Measurements from ENCODE around the gene EML4.
"Not testable (repeated sequence)": the region's sequence is repeated elsewhere in the genome, so short reads cannot be mapped to it uniquely, and the experiment has no call there.

EML4 gene

GRCh38 chr2:42132966-42133641, 36.0 kb upstream of the EML4 start:
- H3K4me2 ChIP-seq (ENCODE audit: low read depth, low read length): peak overlapping the region; percentile 37; the same call in 1 of the 2 replicates
- H3K9me2 ChIP-seq (replicated peaks; ENCODE audit: insufficient read depth, low read length): no peaks in the 10 kb centered on the region
- H3K4me1 ChIP-seq (ENCODE audit: low read length): peaks cover 49% of the 10 kb centered on the region
- no peaks in the 10 kb centered on the region for H3K36me3 ChIP-seq (replicated peaks; ENCODE audit: insufficient read depth, low read length)
- no peak overlapping the region for H3K4me3 ChIP-seq (ENCODE audit: low read length)
- peaks cover 21% of the 10 kb centered on the region for H3F3A ChIP-seq (ENCODE audit: insufficient read depth, low read length)
- peak overlapping the region; percentile 33 for H3K9ac ChIP-seq (ENCODE audit: low read length)
- no peaks in the 10 kb centered on the region for H3K79me2 ChIP-seq (ENCODE audit: low read length)
- no peaks in the 10 kb centered on the region for H3K9me3 ChIP-seq (replicated peaks; ENCODE audit: insufficient read depth, low read length)
- TF ChIP-seq EZH2 (optimal IDR thresholded peaks at IDR 0.05; ENCODE audit: low read depth, low read length) (no peak), EZH2phosphoT487 (IDR thresholded peaks at IDR 0.05; ENCODE audit: low read length) (no peak)
- TF ChIP-seq, protein P1, sequence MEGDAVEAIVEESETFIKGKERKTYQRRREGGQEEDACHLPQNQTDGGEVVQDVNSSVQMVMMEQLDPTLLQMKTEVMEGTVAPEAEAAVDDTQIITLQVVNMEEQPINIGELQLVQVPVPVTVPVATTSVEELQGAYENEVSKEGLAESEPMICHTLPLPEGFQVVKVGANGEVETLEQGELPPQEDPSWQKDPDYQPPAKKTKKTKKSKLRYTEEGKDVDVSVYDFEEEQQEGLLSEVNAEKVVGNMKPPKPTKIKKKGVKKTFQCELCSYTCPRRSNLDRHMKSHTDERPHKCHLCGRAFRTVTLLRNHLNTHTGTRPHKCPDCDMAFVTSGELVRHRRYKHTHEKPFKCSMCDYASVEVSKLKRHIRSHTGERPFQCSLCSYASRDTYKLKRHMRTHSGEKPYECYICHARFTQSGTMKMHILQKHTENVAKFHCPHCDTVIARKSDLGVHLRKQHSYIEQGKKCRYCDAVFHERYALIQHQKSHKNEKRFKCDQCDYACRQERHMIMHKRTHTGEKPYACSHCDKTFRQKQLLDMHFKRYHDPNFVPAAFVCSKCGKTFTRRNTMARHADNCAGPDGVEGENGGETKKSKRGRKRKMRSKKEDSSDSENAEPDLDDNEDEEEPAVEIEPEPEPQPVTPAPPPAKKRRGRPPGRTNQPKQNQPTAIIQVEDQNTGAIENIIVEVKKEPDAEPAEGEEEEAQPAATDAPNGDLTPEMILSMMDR (IDR thresholded peaks at IDR 0.05; ENCODE audit: low read length): no peak
- H4K20me1 ChIP-seq (ENCODE audit: insufficient read depth, low read length): no peaks in the 10 kb centered on the region
- peak overlapping the region; percentile 56 for H2AFZ ChIP-seq (ENCODE audit: low read length)
- no peaks in the 10 kb centered on the region for H3K27me3 ChIP-seq (replicated peaks; ENCODE audit: insufficient read depth, low read length)
- peak; percentile 74 for DNase-seq
- peak overlapping the region; percentile 62 for H3K27ac ChIP-seq (ENCODE audit: low read length)

- no peak overlapping the region for H3K4me2 ChIP-seq (ENCODE audit: low read depth, low read length)
- no peak overlapping the region for H3K27ac ChIP-seq (ENCODE audit: low read length)
- peaks cover 15% of the 10 kb centered on the region for H3F3A ChIP-seq (ENCODE audit: insufficient read depth, low read length)
- no peaks in the 10 kb centered on the region for H3K9me3 ChIP-seq (replicated peaks; ENCODE audit: insufficient read depth, low read length)
- no peaks in the 10 kb centered on the region for H3K36me3 ChIP-seq (replicated peaks; ENCODE audit: insufficient read depth, low read length)
- H3K4me1 ChIP-seq (ENCODE audit: low read length): peaks cover 43% of the 10 kb centered on the region
- TF ChIP-seq EZH2 (optimal IDR thresholded peaks at IDR 0.05; ENCODE audit: low read depth, low read length) (no peak), EZH2phosphoT487 (IDR thresholded peaks at IDR 0.05; ENCODE audit: low read length) (no peak)
- TF ChIP-seq, protein P1 (IDR thresholded peaks at IDR 0.05; ENCODE audit: low read length): no peak
- no peak overlapping the region for H2AFZ ChIP-seq (ENCODE audit: low read length)
- H3K79me2 ChIP-seq (ENCODE audit: low read length): no peaks in the 10 kb centered on the region
- no peaks in the 10 kb centered on the region for H3K27me3 ChIP-seq (replicated peaks; ENCODE audit: insufficient read depth, low read length)
- H4K20me1 ChIP-seq (ENCODE audit: insufficient read depth, low read length): no peaks in the 10 kb centered on the region
- no peaks in the 10 kb centered on the region for H3K9me2 ChIP-seq (replicated peaks; ENCODE audit: insufficient read depth, low read length)
- no peak overlapping the region for H3K4me3 ChIP-seq (ENCODE audit: low read length)
- no peak overlapping the region for H3K9ac ChIP-seq (ENCODE audit: low read length)
- no peak for DNase-seq
Observed at GRCh38 chr2:42133771-42134195, 35.4 kb upstream of the EML4 start.

GRCh38 chr2:42134401-42134932, 34.7 kb upstream of the EML4 start:
- H3K9me3 ChIP-seq (replicated peaks; ENCODE audit: insufficient read depth, low read length); H3K79me2 ChIP-seq (ENCODE audit: low read length); H3K4me3 ChIP-seq (ENCODE audit: low read length); H3K4me2 ChIP-seq (ENCODE audit: low read depth, low read length); H4K20me1 ChIP-seq (ENCODE audit: insufficient read depth, low read length); H3K9me2 ChIP-seq (replicated peaks; ENCODE audit: insufficient read depth, low read length); H3K36me3 ChIP-seq (replicated peaks; ENCODE audit: insufficient read depth, low read length); DNase-seq; H3K27ac ChIP-seq (ENCODE audit: low read length); H2AFZ ChIP-seq (ENCODE audit: low read length); H3F3A ChIP-seq (ENCODE audit: insufficient read depth, low read length); H3K27me3 ChIP-seq (replicated peaks; ENCODE audit: insufficient read depth, low read length); H3K9ac ChIP-seq (ENCODE audit: low read length): not testable (repeated sequence)
- H3K4me1 ChIP-seq (ENCODE audit: low read length): peaks cover 36% of the 10 kb centered on the region

All from MM.1S (cell line).